Lower lobe of right lung (tissue), 2 donors: ENCODE results near the gene OLAH. TPM values are rescaled to one million over a fixed set of nuclear protein-coding genes. Genes with fewer than 3 reads are reported as not detected.

ENCODE experiments used
- ATAC-seq, 2 donors: fragments of 200-7000 bp; cut with Tn5 transposase; one replicate each; pipeline ENCODE4 v1.9.1; 2020 to 2022; ENCODE audit warnings: mild to moderate bottlenecking in 2 of 2, moderate library complexity in 2 of 2
- DNase-seq: peaks from one replicate; pipeline ENCODE4 v3.0.0-alpha.2; 2020
- H3K27ac ChIP-seq: fragments of 200-600 bp; one replicate; pipeline ENCODE4 v1.8.0; 2022
- H3K27me3 ChIP-seq: fragments of 200-600 bp; one replicate; pipeline ENCODE4 v1.8.0; 2022; ENCODE audit warnings: low read depth
- H3K36me3 ChIP-seq: fragments of 200-600 bp; one replicate; pipeline ENCODE4 v1.8.0; 2022; ENCODE audit warnings: mild to moderate bottlenecking
- H3K4me1 ChIP-seq: fragments of 200-600 bp; one replicate; pipeline ENCODE4 v1.8.0; 2022
- H3K4me3 ChIP-seq: fragments of 200-600 bp; one replicate; pipeline ENCODE4 v1.8.0; 2022; ENCODE audit warnings: mild to moderate bottlenecking
- H3K9me3 ChIP-seq: fragments of 200-600 bp; one replicate; pipeline ENCODE4 v1.8.0; 2022
- intact Hi-C: fragments of 100-400 bp; cut with DNase I; formaldehyde crosslinking; loops from one replicate; pipeline ENCODE4 v1.11.0; 2022
- total RNA-seq: library from RNA; stranded (reverse); fragmentation: NEBNext Ultra II Directional; extraction: Animal tissue kit (Norgen Biotek cat#: 25700); gene quantifications from one replicate; pipeline ENCODE4 v1.2.1, GENCODE V29; 2021
- TF ChIP-seq, protein P1 (sequence below): fragments of 200-600 bp; IDR thresholded peaks from one replicate; pipeline ENCODE4 v1.8.0; 2022; ENCODE audit warnings: antibody characterized with exemption, mild to moderate bottlenecking
- donor health status: DM: no; HTN: yes; CAD: no; lungs with severe emphysema.

Gene OLAH
- total RNA-seq, 1 donor from 2014 or later = 1.7 TPM

DNA sequence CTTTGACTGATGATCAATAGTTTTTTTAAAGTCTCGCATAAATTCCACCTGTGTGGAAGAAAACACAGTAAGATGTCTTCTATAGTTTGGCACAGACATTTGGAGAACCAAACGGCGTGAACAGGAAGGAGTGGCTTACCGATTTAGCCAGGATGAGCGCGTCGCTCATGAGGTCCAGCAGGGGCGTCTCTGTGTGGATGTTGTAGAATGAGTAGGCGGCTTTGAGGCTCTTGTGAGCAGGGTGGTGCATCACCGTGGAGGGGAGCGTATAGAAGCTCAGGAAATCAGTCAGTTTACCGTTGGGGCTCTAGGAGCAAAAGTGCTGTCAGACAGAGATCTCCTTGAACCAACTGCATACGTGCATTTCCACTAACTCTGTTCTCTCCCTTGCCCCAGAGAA lies 68.9 kb downstream of the OLAH start:
- DNase-seq (no peak), ATAC-seq (no peak)
- H3K4me1 ChIP-seq = no peaks in the 10 kb centered on the region
- H3K27me3 ChIP-seq = no peaks in the 10 kb centered on the region
- no peaks in the 10 kb centered on the region for H3K9me3 ChIP-seq
- no peak overlapping the region for H3K27ac ChIP-seq
- no peak overlapping the region for H3K4me3 ChIP-seq
- H3K36me3 ChIP-seq = peaks cover 62% of the 10 kb centered on the region
- TF ChIP-seq, protein P1, sequence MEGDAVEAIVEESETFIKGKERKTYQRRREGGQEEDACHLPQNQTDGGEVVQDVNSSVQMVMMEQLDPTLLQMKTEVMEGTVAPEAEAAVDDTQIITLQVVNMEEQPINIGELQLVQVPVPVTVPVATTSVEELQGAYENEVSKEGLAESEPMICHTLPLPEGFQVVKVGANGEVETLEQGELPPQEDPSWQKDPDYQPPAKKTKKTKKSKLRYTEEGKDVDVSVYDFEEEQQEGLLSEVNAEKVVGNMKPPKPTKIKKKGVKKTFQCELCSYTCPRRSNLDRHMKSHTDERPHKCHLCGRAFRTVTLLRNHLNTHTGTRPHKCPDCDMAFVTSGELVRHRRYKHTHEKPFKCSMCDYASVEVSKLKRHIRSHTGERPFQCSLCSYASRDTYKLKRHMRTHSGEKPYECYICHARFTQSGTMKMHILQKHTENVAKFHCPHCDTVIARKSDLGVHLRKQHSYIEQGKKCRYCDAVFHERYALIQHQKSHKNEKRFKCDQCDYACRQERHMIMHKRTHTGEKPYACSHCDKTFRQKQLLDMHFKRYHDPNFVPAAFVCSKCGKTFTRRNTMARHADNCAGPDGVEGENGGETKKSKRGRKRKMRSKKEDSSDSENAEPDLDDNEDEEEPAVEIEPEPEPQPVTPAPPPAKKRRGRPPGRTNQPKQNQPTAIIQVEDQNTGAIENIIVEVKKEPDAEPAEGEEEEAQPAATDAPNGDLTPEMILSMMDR = no peak
- intact Hi-C loops = no loop called here

DNA sequence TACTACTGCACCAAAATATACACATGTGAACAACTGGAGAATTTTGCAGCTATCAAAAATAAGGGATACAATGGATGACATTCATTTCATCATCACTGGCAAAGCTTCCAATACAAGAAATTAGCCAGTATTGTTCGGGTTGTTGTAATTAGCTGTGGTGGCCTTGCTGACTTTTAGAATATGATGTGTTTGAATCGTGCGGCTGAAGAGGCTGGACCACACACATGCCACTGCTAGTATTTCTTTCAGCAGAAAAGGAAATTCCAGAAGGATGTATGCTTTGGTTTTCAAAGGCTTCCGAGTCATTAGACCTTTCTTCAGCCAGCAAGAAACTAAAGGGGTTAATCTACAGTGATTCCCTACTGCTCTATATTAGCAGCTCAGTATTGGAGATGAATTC lies 70.0 kb downstream of the OLAH start:
- ATAC-seq (no peak), DNase-seq (no peak)
- TF ChIP-seq, protein P1 = no peak
- H3K9me3 ChIP-seq = no peaks in the 10 kb centered on the region
- H3K27ac ChIP-seq = no peak overlapping the region
- H3K36me3 ChIP-seq = peaks cover 56% of the 10 kb centered on the region
- no peaks in the 10 kb centered on the region for H3K4me1 ChIP-seq
- no peaks in the 10 kb centered on the region for H3K27me3 ChIP-seq
- intact Hi-C loops = no loop called here
- no peak overlapping the region for H3K4me3 ChIP-seq

DNA sequence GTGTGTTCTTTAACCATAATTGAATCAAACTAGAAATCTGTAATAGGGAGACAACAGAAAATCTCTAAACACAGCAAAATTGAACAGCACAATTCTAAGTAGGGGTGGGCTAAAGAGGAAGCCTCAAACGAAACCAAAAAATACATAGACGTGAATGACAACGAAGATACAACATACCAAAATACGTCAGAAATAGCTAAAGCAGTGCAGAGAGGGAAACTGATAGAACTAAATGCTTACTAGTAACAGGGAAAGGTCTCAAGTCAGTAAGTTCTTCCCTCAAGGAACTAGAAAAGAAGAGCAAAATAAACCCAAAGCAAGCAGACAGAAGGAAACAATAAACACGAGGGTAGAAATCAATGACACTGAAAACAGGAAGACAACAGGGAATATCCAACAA lies 72.5 kb downstream of the OLAH start:
- TF ChIP-seq, protein P1 = no peak
- no peak overlapping the region for H3K4me3 ChIP-seq
- intact Hi-C loops = no loop called here
- H3K4me1 ChIP-seq = no peaks in the 10 kb centered on the region
- no peaks in the 10 kb centered on the region for H3K27me3 ChIP-seq
- DNase-seq (no peak), ATAC-seq (no peak)
- peaks cover 50% of the 10 kb centered on the region for H3K36me3 ChIP-seq
- H3K9me3 ChIP-seq = no peaks in the 10 kb centered on the region
- H3K27ac ChIP-seq = no peak overlapping the region

DNA sequence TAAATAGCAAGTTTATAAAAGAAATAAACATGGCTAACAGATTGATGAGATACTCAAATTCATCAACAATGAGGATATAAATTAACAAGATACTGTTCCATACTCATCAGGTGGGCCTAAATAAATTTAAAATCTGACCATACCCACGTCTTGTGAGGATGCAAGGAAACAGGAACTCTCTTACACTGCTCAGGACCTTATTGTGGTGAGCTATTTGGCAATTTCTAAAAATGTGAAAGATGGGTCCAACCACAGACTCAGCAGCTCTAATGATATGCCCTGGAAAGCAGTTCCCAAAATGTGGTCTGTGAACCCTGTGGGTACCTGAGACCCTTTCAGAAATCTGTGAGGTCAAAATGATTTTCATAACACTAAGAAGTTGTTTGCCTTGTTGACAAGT lies 74.9 kb downstream of the OLAH start:
- intact Hi-C loops = no loop called here
- ATAC-seq (no peak), DNase-seq (no peak)
- H3K27ac ChIP-seq = no peak overlapping the region
- no peaks in the 10 kb centered on the region for H3K4me1 ChIP-seq
- TF ChIP-seq, protein P1 = no peak
- H3K9me3 ChIP-seq = no peaks in the 10 kb centered on the region
- H3K4me3 ChIP-seq = no peak overlapping the region
- no peaks in the 10 kb centered on the region for H3K27me3 ChIP-seq
- peaks cover 40% of the 10 kb centered on the region for H3K36me3 ChIP-seq

DNA sequence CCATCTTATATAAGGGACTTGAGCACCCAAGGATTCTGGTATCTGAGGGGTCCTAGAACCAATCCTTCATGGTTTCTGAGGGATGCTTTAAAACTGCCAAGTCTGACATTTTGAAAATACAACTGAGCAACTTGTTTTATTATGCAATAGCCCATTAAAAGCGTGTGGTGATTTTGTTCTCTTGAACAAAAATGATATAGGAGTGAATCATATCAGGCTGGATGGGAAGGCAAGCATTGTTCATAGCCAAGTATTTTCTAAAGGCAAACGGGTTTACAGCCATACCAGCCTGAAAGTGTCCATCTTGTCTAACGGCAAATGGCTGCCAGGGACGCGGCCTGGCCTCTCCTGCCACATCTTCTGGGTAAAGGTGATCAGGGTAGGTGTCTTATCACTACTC lies 76.8 kb downstream of the OLAH start:
- DNase-seq (no peak), ATAC-seq (no peak)
- intact Hi-C loops = no loop called here
- Histone ChIP-seq H3K36me3 (peaks cover 28% of the 10 kb centered on the region), H3K27ac (no peak overlapping the region), H3K4me3 (no peak overlapping the region), H3K9me3 (no peaks in the 10 kb centered on the region), H3K4me1 (no peaks in the 10 kb centered on the region), H3K27me3 (no peaks in the 10 kb centered on the region)
- TF ChIP-seq, protein P1 = no peak

DNA sequence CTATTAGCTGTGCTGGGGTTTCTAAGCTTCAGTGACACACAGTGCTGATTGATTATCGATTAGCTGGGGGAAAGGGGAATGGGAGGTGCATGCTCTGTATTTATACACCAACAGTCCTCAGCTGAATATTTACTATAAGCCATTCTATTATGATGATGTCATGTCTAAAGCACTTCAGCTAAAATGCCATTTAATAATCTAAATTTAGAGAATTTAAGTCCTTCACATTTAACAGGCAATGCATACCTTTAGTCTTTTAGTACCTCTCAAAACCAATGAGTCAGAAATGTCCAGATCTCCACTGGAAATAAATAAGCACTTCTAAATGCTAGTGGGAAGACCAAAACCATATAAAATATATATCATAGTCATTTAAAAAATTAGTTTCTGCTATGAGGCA lies 78.0 kb downstream of the OLAH start:
- TF ChIP-seq, protein P1 = no peak
- DNase-seq (no peak), ATAC-seq (no peak)
- no peak overlapping the region for H3K4me3 ChIP-seq
- H3K27ac ChIP-seq = no peak overlapping the region
- no peaks in the 10 kb centered on the region for H3K9me3 ChIP-seq
- H3K4me1 ChIP-seq = no peaks in the 10 kb centered on the region
- H3K27me3 ChIP-seq = no peaks in the 10 kb centered on the region
- intact Hi-C loops = no loop called here
- H3K36me3 ChIP-seq = peaks cover 33% of the 10 kb centered on the region
